Caco-2 (cell line): ENCODE results near the gene PPP1R14D. TPM values are rescaled to one million over a fixed set of nuclear protein-coding genes. Genes with fewer than 3 reads are reported as not detected.

ENCODE experiments used
- BruUV-seq: library from RNA; stranded (reverse); fragments of 400-500 nt; replicated peaks from 2 replicates; lab custom pipeline; 2021; lab: Mats Ljungman, UMichigan
- CTCF ChIA-PET: fragments of 300-600 bp; sonication (Branson Sonifier 250); formaldehyde crosslinking; loops from one replicate; lab custom pipeline; 2022; ENCODE audit warnings: antibody characterized with exemption; lab: Charles Lee
- POLR2A ChIA-PET: fragments of 300-600 bp; sonication (Branson Sonifier 250); formaldehyde crosslinking; loops from one replicate; lab custom pipeline; 2022; ENCODE audit warnings: antibody characterized with exemption; lab: Charles Lee
- DNase-seq, 2 experiments: peaks; one replicate each; pipeline versions ENCODE4 v3.0.0 to v3.0.0-alpha.2; 2020 to 2022
- H3K27me3 ChIP-seq: replicated peaks from 2 replicates; pipeline ENCODE4 v1.6.0; 2011; ENCODE audit warnings: low read length; ENCODE audit not compliant: control insufficient read depth, insufficient read depth
- H3K36me3 ChIP-seq: 2 replicates; pipeline ENCODE4 v1.5.1; 2011; ENCODE audit warnings: low read length; ENCODE audit not compliant: control insufficient read depth, insufficient read depth
- H3K4me1 ChIP-seq: fragments of 250-450 bp; sonication (Bioruptor Pico); 2 replicates; pipeline ENCODE4 v1.5.1; 2020; ENCODE audit warnings: mild to moderate bottlenecking
- H3K4me3 ChIP-seq: 2 replicates; pipeline ENCODE4 v1.5.1; 2011; ENCODE audit warnings: low read depth, mild to moderate bottlenecking, control low read depth, low read length
- H3K9me3 ChIP-seq: fragments of 250-450 bp; sonication (Bioruptor Pico); 2 replicates; pipeline ENCODE4 v1.5.1; 2020; ENCODE audit warnings: mild to moderate bottlenecking, moderate library complexity
- H3K27ac Mint-ChIP-seq: one replicate; pipeline ENCODE4 v1.8.0; 2022; ENCODE audit warnings: mixed read lengths; ENCODE audit not compliant: unreplicated experiment
- H3K27me3 Mint-ChIP-seq: one replicate; pipeline ENCODE4 v1.8.0; 2022; ENCODE audit warnings: mixed read lengths; ENCODE audit not compliant: insufficient read depth, unreplicated experiment
- H3K36me3 Mint-ChIP-seq: one replicate; pipeline ENCODE4 v1.8.0; 2022; ENCODE audit warnings: mild to moderate bottlenecking, mixed read lengths; ENCODE audit not compliant: insufficient read depth, unreplicated experiment
- H3K4me1 Mint-ChIP-seq: one replicate; pipeline ENCODE4 v1.8.0; 2022; ENCODE audit warnings: low read depth, mixed read lengths; ENCODE audit not compliant: unreplicated experiment
- H3K4me3 Mint-ChIP-seq: one replicate; pipeline ENCODE4 v1.8.0; 2022; ENCODE audit warnings: mild to moderate bottlenecking, moderate library complexity, mixed read lengths; ENCODE audit not compliant: unreplicated experiment
- H3K9me3 Mint-ChIP-seq: one replicate; pipeline ENCODE4 v1.8.0; 2022; ENCODE audit warnings: mixed read lengths; ENCODE audit not compliant: unreplicated experiment
- intact Hi-C: fragments of 100-400 bp; cut with micrococcal nuclease; formaldehyde crosslinking; loops from one replicate; pipeline ENCODE4 v1.10.0; 2022; ENCODE audit not compliant: unreplicated experiment
- total RNA-seq: library from RNA; stranded (reverse); gene quantifications from 2 replicates; pipeline ENCODE4 v1.2.3, GENCODE V29; 2022
- TF ChIP-seq, protein P1 (sequence below), 2 experiments: fragments of 200-600 bp in 1 of 2; IDR thresholded peaks; 1 replicate in 1 of 2; 2 replicates in 1 of 2; pipeline versions ENCODE4 v1.5.1 to v1.8.0; 2011 to 2022; ENCODE audit warnings: antibody characterized with exemption in 1 of 2, control low read depth in 1 of 2, inconsistent platforms in 1 of 2, low read depth in 1 of 2, low read length in 1 of 2, mild to moderate bottlenecking in 1 of 2, moderate library complexity in 1 of 2; ENCODE audit not compliant: insufficient read depth in 1 of 2, severe bottlenecking in 1 of 2, unreplicated experiment in 1 of 2

The PPP1R14D gene
- total RNA-seq, 1 experiment from 2014 or later: 0.43 TPM

DNA sequence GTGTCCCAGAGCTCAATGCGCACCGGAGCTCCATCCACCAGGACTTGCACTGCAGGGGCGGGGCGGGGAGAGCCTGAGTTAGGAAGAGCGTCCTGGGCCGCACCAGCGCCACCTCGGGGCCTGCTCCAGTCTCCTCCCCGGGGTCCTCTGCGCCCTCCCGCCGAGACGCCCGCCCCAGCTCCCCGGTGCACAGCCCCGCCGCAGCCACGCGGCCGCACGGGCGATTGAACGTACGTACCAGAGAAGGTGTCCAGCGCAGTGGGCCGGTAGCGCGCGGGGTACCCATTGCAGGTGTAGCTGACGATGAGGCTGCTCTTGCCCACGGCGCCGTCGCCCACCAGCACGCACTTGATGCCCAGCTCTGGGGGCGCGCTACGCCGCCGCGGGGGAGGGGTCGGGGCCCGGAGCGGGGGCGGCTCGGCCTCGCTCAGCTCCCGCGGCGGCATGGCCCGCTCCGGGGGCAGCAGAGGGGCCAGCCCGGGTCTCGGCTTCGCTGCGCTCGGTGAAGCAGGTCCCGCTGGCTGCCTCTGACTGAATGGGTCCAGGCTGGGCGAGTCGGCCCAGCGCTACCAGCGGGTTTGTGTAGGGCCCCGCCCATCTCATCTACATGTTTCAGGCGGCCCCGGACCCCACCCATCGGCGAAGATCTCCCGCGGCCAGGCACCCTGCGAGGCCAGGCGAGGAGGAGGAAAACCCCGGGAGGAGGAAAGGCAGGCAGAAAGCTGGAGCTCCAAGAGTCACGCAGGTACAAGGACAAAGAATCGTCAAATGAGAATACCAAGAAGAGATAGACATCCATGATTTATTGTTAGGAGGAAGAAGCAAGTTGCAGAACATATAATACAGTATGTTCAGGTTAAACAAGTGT is 45.4 kb upstream of the PPP1R14D start, which contains the start of gene RHOV:
RHOV (minus strand) TSS at position 541 of the 868 bp plus-strand sequence; CDS start at position 446, 95 bp downstream.
- TF ChIP-seq, protein P1, sequence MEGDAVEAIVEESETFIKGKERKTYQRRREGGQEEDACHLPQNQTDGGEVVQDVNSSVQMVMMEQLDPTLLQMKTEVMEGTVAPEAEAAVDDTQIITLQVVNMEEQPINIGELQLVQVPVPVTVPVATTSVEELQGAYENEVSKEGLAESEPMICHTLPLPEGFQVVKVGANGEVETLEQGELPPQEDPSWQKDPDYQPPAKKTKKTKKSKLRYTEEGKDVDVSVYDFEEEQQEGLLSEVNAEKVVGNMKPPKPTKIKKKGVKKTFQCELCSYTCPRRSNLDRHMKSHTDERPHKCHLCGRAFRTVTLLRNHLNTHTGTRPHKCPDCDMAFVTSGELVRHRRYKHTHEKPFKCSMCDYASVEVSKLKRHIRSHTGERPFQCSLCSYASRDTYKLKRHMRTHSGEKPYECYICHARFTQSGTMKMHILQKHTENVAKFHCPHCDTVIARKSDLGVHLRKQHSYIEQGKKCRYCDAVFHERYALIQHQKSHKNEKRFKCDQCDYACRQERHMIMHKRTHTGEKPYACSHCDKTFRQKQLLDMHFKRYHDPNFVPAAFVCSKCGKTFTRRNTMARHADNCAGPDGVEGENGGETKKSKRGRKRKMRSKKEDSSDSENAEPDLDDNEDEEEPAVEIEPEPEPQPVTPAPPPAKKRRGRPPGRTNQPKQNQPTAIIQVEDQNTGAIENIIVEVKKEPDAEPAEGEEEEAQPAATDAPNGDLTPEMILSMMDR (IDR thresholded peaks at IDR 0.05; ENCODE audit: insufficient read depth in 1 of 2, low read depth in 1 of 2, low read length in 1 of 2, severe bottlenecking in 1 of 2, unreplicated experiment in 1 of 2): peak in 1 of 2 experiments; percentile 59
- BruUV-seq: TSS peak; percentile 22
- Histone ChIP-seq H3K9me3 (no peaks in the 10 kb centered on the region), H3K36me3 (no peaks in the 10 kb centered on the region), H3K4me1 (peaks cover 15% of the 10 kb centered on the region), H3K27me3 (no peaks in the 10 kb centered on the region), H3K4me3 (peak within 1 kb of the TSS; percentile 88)
- Mint-ChIP-seq H3K4me3 (peak within 1 kb of the TSS; percentile 68), H3K9me3 (no peaks in the 10 kb centered on the region), H3K27ac (peak within 1 kb of the TSS; percentile 64), H3K27me3 (no peaks in the 10 kb centered on the region), H3K4me1 (peaks cover 8% of the 10 kb centered on the region), H3K36me3 (no peaks in the 10 kb centered on the region)
- POLR2A ChIA-PET: interaction anchor here (0.6 to 1.7 kb wide), 17 partner anchors 12 to 309 kb away, joined by 3 to 17 read pairs (median 4); partner anchors contain the start of genes CCDC32, RAD51, SPINT1 and VPS18
- CTCF ChIA-PET: interaction anchor here (0.6 to 6.8 kb wide), 21 partner anchors 10 to 242 kb away, joined by 3 to 133 read pairs (median 6); partner anchors contain the start of genes DNAJC17, GCHFR, INO80 and RAD51
- peak; percentile 90 to 92 for DNase-seq
- intact Hi-C loops: loop anchor here (1.0 kb wide), 1 partner anchor 20 kb away; the partner anchor contains the start of gene VPS18

DNA sequence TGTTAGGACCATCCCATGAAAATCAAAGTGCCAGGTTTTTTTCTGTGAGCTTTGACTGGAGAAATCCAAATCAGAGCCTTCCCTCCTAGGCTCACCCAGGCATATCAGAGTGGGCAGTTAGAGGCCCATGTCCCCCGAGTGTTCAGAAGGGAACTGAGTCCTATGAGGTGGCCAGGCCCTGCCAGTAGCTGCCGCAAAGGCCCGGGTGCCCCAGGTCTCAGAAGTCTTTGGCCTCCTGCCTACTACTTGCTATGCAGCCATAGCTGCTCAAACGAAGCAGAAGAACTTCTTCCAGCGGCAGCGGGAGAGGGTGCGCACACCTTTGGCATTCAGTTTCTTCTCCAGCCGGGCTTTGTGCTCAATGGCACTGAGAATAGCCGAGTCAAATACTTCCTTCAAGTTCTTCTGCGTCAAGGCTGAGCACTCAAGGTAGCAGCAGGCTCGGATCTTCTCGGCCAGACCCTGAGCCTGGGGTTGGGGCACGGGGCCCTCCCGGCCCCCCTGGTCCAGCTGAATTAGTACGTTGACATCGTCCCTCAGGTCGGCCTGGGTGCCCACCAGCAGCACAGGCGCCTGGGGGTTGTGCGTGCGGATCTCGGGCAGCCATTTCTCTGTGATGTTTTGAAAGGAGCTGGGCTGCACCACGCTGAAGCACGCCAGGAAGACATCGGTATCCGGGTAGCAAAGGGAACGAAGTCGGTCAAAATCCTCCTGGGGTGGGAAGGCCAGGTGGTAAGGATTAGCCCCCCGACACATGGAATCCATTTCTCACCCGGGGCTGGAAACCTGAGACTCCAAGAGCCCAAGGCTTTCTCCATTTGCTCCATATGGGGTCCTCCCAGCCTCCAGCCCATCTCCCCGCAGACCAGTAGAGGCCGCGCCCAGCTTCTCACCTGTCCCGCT is 44.5 kb upstream of the PPP1R14D start:
- peaks cover 15% of the 10 kb centered on the region for H3K4me1 ChIP-seq
- intact Hi-C loops: loop anchor here (1.0 kb wide), 1 partner anchor 21 kb away; the partner anchor contains the start of gene VPS18
- H3K27me3 Mint-ChIP-seq: no peaks in the 10 kb centered on the region
- DNase-seq: no peak
- peak overlapping the region; percentile 68 for H3K4me3 Mint-ChIP-seq
- TF ChIP-seq, protein P1 (IDR thresholded peaks at IDR 0.05; ENCODE audit: insufficient read depth in 1 of 2, low read depth in 1 of 2, low read length in 1 of 2, severe bottlenecking in 1 of 2, unreplicated experiment in 1 of 2): no peak
- ChIA-PET CTCF (interaction anchor here (0.6 to 6.8 kb wide), 20 partner anchors 9 to 178 kb away, joined by 3 to 133 read pairs (median 8); partner anchors contain the start of genes DNAJC17, GCHFR, RAD51 and SPINT1), POLR2A (interaction anchor here (0.6 to 1.4 kb wide), 15 partner anchors 11 to 308 kb away, joined by 3 to 17 read pairs (median 4); partner anchors contain the start of genes CCDC32, RAD51, SPINT1 and VPS18)
- peaks cover 8% of the 10 kb centered on the region for H3K4me1 Mint-ChIP-seq
- H3K36me3 Mint-ChIP-seq: no peaks in the 10 kb centered on the region
- H3K27ac Mint-ChIP-seq: peak overlapping the region; percentile 64
- TSS peak; percentile 75 for BruUV-seq
- no peaks in the 10 kb centered on the region for H3K9me3 Mint-ChIP-seq
- H3K27me3 ChIP-seq: no peaks in the 10 kb centered on the region
- H3K4me3 ChIP-seq: peak overlapping the region; percentile 88
- no peaks in the 10 kb centered on the region for H3K9me3 ChIP-seq
- H3K36me3 ChIP-seq: no peaks in the 10 kb centered on the region
